Measurements from ENCODE around the gene ROCK1. TPM values are rescaled to one million over a fixed set of nuclear protein-coding genes. Genes with fewer than 3 reads are reported as not detected.

Gene ROCK1
- total RNA-seq, 1 experiment from 2014 or later = 36.2 TPM

GRCh38 chr18:21096760-21097159, 14.9 kb downstream of the ROCK1 start:
- DNase-seq (ENCODE audit: low read depth, low spot score) (no peak), ATAC-seq (no peak)
- Histone ChIP-seq H3K4me1 (ENCODE audit: control insufficient read depth, insufficient read depth, low read length) (no peaks in the 10 kb centered on the region; the same call in 1 of the 2 replicates), H3K9me3 (ENCODE audit: control insufficient read depth, insufficient read depth, low read depth, low read length) (no peaks in the 10 kb centered on the region), H3K4me3 (ENCODE audit: low read depth in 2 of 2, low read length in 2 of 2) (no peak overlapping the region), H3K27me3 (ENCODE audit: control insufficient read depth, insufficient read depth, low read length) (no peaks in the 10 kb centered on the region), H3K36me3 (ENCODE audit: control insufficient read depth, insufficient read depth, low read length) (no peaks in the 10 kb centered on the region), H3K27ac (ENCODE audit: low read length) (no peak overlapping the region)
- ChIA-PET POLR2A (no interaction called here), CTCF (no interaction called here)
- BruUV-seq (replicated peaks) = no TSS peak
- in situ Hi-C loops (cut with HindIII; ENCODE audit: low pct_unique_long_range_greater_than_20kb, low sequenced_read_pairs) = no loop called here
- TF ChIP-seq, protein P1, sequence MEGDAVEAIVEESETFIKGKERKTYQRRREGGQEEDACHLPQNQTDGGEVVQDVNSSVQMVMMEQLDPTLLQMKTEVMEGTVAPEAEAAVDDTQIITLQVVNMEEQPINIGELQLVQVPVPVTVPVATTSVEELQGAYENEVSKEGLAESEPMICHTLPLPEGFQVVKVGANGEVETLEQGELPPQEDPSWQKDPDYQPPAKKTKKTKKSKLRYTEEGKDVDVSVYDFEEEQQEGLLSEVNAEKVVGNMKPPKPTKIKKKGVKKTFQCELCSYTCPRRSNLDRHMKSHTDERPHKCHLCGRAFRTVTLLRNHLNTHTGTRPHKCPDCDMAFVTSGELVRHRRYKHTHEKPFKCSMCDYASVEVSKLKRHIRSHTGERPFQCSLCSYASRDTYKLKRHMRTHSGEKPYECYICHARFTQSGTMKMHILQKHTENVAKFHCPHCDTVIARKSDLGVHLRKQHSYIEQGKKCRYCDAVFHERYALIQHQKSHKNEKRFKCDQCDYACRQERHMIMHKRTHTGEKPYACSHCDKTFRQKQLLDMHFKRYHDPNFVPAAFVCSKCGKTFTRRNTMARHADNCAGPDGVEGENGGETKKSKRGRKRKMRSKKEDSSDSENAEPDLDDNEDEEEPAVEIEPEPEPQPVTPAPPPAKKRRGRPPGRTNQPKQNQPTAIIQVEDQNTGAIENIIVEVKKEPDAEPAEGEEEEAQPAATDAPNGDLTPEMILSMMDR (IDR thresholded peaks at IDR 0.05) = no peak
- TF ChIP-seq TCF7L2 (IDR thresholded peaks at IDR 0.05; ENCODE audit: low read depth, low read length) (no peak), POLR2AphosphoS5 (IDR thresholded peaks at IDR 0.05; ENCODE audit: low read depth, low read length) (no peak), SIN3A (IDR thresholded peaks at IDR 0.05; ENCODE audit: borderline replicate concordance, insufficient read depth, low read depth, low read length) (no peak)
- TF ChIP-seq, protein P2, sequence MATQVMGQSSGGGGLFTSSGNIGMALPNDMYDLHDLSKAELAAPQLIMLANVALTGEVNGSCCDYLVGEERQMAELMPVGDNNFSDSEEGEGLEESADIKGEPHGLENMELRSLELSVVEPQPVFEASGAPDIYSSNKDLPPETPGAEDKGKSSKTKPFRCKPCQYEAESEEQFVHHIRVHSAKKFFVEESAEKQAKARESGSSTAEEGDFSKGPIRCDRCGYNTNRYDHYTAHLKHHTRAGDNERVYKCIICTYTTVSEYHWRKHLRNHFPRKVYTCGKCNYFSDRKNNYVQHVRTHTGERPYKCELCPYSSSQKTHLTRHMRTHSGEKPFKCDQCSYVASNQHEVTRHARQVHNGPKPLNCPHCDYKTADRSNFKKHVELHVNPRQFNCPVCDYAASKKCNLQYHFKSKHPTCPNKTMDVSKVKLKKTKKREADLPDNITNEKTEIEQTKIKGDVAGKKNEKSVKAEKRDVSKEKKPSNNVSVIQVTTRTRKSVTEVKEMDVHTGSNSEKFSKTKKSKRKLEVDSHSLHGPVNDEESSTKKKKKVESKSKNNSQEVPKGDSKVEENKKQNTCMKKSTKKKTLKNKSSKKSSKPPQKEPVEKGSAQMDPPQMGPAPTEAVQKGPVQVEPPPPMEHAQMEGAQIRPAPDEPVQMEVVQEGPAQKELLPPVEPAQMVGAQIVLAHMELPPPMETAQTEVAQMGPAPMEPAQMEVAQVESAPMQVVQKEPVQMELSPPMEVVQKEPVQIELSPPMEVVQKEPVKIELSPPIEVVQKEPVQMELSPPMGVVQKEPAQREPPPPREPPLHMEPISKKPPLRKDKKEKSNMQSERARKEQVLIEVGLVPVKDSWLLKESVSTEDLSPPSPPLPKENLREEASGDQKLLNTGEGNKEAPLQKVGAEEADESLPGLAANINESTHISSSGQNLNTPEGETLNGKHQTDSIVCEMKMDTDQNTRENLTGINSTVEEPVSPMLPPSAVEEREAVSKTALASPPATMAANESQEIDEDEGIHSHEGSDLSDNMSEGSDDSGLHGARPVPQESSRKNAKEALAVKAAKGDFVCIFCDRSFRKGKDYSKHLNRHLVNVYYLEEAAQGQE (IDR thresholded peaks at IDR 0.05; ENCODE audit: insufficient read depth in 1 of 2, low read depth in 2 of 2, low read length in 1 of 2) = no peak
- intact Hi-C loops (cut with micrococcal nuclease; ENCODE audit: unreplicated experiment) = no loop called here

- in situ Hi-C loops (cut with HindIII; ENCODE audit: low pct_unique_long_range_greater_than_20kb, low sequenced_read_pairs) = no loop called here
- BruUV-seq (replicated peaks) = no TSS peak
- no peak overlapping the region for H3K4me3 ChIP-seq (ENCODE audit: low read depth in 2 of 2, low read length in 2 of 2)
- no peaks in the 10 kb centered on the region for H3K9me3 ChIP-seq (ENCODE audit: control insufficient read depth, insufficient read depth, low read depth, low read length)
- H3K36me3 ChIP-seq (ENCODE audit: control insufficient read depth, insufficient read depth, low read length) = no peaks in the 10 kb centered on the region
- ATAC-seq (no peak), DNase-seq (ENCODE audit: low read depth, low spot score) (no peak)
- H3K27ac ChIP-seq (ENCODE audit: low read length) = no peak overlapping the region
- no peaks in the 10 kb centered on the region for H3K27me3 ChIP-seq (ENCODE audit: control insufficient read depth, insufficient read depth, low read length)
- CTCF ChIA-PET = no interaction called here
- POLR2A ChIA-PET = no interaction called here
- TF ChIP-seq, protein P2 (IDR thresholded peaks at IDR 0.05; ENCODE audit: insufficient read depth in 1 of 2, low read depth in 2 of 2, low read length in 1 of 2) = no peak
- no peak for TF ChIP-seq POLR2AphosphoS5 (IDR thresholded peaks at IDR 0.05; ENCODE audit: low read depth, low read length)
- intact Hi-C loops (cut with micrococcal nuclease; ENCODE audit: unreplicated experiment) = no loop called here
- H3K4me1 ChIP-seq (ENCODE audit: control insufficient read depth, insufficient read depth, low read length) = no peaks in the 10 kb centered on the region
Measured at GRCh38 chr18:21093133-21093532, 18.5 kb downstream of the ROCK1 start.

All from Panc1 (cell line).